A549 treated with DMSO at 1 μM for 4 hours (cell line): Measurements from ENCODE around the gene GOLGA8S. TPM values are rescaled to one million over a fixed set of nuclear protein-coding genes. Genes with fewer than 3 reads are reported as not detected.

Experiments used
- total RNA-seq: library from RNA; stranded (reverse); fragments of 200-300 nt; extraction: Qiagen RNA extraction; gene quantifications from 5 replicates; pipeline ENCODE4 v1.2.3, GENCODE V29; 2022; ENCODE audit warnings: low read depth

Gene GOLGA8S, protein sequence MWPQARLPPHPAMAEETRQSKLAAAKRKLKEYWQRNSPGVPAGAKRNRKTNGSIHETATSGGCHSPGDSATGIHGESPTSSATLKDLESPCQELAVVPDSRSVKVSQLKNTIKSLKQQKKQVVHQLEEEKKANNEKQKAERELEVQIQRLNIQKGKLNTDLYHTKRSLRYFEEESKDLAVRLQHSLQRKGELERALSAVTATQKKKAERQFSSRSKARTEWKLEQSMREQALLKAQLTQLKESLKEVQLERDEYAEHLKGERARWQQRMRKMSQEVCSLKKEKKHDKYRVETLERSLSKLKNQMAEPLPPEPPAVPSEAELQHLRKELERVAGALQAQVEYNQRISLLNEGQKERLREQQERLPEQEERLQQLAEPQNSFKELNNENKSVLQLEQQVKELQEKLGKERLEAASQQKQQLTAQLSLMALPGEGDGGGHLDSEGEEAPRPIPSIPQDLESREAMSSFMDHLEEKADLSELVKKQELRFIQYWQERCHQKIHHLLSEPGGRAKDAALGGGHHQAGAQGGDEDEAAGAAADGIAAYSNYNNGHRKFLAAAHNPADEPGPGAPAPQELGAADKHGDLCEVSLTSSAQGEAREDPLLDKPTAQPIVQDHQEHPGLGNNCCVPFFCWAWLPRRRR
- 0.07 to 0.18 TPM (median 0.17 TPM) in 5 replicates for total RNA-seq

DNA sequence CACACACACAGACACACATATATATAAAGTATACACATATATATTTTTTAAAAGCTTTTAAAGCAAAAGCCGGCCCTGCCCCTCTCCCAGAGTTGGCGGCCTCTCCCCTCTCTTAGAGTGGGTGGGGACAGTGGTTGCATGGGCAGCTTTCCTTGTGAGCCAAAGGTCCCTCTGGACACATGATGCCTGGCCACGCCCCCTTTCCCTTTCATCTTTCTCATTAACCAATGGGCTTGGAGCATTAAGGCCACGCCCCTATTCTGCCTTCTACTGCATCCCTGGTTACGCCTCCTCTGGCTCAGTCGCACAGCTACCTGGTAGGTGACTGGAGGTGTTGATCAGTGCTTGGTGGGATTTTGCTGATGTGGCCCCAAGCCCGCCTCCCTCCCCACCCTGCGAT lies at the start of gene GOLGA8S:
GOLGA8S (plus strand) TSS at position 301 of the 400 bp plus-strand sequence; CDS start at position 363, 62 bp downstream.

DNA sequence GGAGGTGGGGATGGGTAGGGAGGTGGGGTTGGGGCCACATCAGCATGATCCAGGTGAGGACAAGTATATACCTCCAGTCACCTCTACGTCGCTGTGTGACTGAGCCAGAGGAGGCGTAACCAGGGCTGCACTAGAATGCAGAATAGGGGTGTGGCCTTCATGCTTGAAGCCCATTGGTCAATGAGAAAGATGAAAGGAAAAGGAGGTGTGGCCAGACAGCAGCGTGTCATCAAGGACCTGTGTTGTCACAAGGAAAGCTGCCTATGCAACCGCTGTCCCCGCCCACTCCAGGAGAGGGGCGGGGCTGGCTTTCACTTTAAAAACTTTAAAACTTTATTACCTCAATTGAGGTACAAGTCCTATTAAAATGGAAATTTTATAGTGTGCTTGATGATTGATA lies 20.5 kb upstream of the GOLGA8S start, which contains the start of gene GOLGA6L26:
GOLGA6L26 (minus strand) TSS at position 101 of the 400 bp plus-strand sequence; CDS start at position 40, 61 bp downstream.

Other genes starting within 250 kb of the GOLGA8S start
- gene GOLGA6L1, start 217.9 kb upstream of the GOLGA8S start, total RNA-seq: not detected in 5 replicates
- gene GOLGA6L26, start 20.6 kb upstream of the GOLGA8S start, total RNA-seq: not detected in 5 replicates
- not detected in 5 replicates for gene GOLGA6L2, start 92.5 kb downstream of the GOLGA8S start, total RNA-seq
- gene MKRN3, start 210.9 kb downstream of the GOLGA8S start, total RNA-seq: 2.2 to 3.6 TPM (median 2.8 TPM) in 5 replicates